ENCODE measurements around the gene CLEC2D.

CLEC2D gene

GRCh38 chr12:9636851-9637206 is 32.7 kb upstream of the CLEC2D start:
- TF ChIP-seq EGR1 (IDR thresholded peaks at IDR 0.05) (no peak), CEBPB (IDR thresholded peaks at IDR 0.05) (no peak), USF1 (IDR thresholded peaks at IDR 0.05) (no peak), FOXM1 (IDR thresholded peaks at IDR 0.05; ENCODE audit: borderline replicate concordance, low read depth) (no peak), TAF1 (IDR thresholded peaks at IDR 0.05; ENCODE audit: low read depth) (no peak), ZBTB7A (IDR thresholded peaks at IDR 0.05; ENCODE audit: low read depth) (no peak), TCF12 (IDR thresholded peaks at IDR 0.05; ENCODE audit: low read depth) (no peak), YY1 (IDR thresholded peaks at IDR 0.05; ENCODE audit: low read depth) (no peak), EP300 (IDR thresholded peaks at IDR 0.05; ENCODE audit: borderline replicate concordance) (no peak), TEAD4 (IDR thresholded peaks at IDR 0.05) (no peak), REST (IDR thresholded peaks at IDR 0.05; ENCODE audit: low read depth) (no peak), RAD21 (IDR thresholded peaks at IDR 0.05; ENCODE audit: low read depth) (no peak), CREB1 (IDR thresholded peaks at IDR 0.05; ENCODE audit: low read depth) (no peak), NFIC (IDR thresholded peaks at IDR 0.05) (no peak), MAX (IDR thresholded peaks at IDR 0.05) (no peak)

DNA sequence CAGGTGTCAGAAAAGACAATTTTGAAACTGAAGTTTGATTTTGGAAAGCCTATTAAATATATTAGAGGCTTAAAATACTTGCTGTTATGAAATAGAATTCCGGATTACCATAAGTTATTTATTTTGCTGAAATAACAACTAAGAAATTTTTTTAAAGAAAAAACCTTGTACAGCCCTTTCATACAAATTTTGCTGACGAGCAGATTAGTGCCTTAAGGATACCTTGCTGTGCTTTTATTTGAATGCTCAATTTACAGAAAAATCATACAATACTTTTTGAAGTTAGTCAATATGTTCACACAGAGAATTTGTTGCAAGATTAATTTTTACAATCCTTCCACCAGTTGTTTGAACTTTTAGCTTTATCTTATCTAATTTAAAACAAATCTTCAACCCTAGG is 29.5 kb upstream of the CLEC2D start:
- TF ChIP-seq REST (IDR thresholded peaks at IDR 0.05; ENCODE audit: low read depth), result no peak
- no peak for TF ChIP-seq ZBTB7A (IDR thresholded peaks at IDR 0.05; ENCODE audit: low read depth)
- no peak for TF ChIP-seq NFIC (IDR thresholded peaks at IDR 0.05)
- no peak for TF ChIP-seq EP300 (IDR thresholded peaks at IDR 0.05; ENCODE audit: borderline replicate concordance)
- no peak for TF ChIP-seq RAD21 (IDR thresholded peaks at IDR 0.05; ENCODE audit: low read depth)
- TF ChIP-seq TAF1 (IDR thresholded peaks at IDR 0.05; ENCODE audit: low read depth), result no peak
- no peak for TF ChIP-seq FOXM1 (IDR thresholded peaks at IDR 0.05; ENCODE audit: borderline replicate concordance, low read depth)
- no peak for TF ChIP-seq CEBPB (IDR thresholded peaks at IDR 0.05)
- TF ChIP-seq TCF12 (IDR thresholded peaks at IDR 0.05; ENCODE audit: low read depth), result no peak
- TF ChIP-seq USF1 (IDR thresholded peaks at IDR 0.05), result no peak
- no peak for TF ChIP-seq YY1 (IDR thresholded peaks at IDR 0.05; ENCODE audit: low read depth)
- no peak for TF ChIP-seq CREB1 (IDR thresholded peaks at IDR 0.05; ENCODE audit: low read depth)
- TF ChIP-seq MAX (IDR thresholded peaks at IDR 0.05), result no peak
- no peak for TF ChIP-seq TEAD4 (IDR thresholded peaks at IDR 0.05)
- no peak for TF ChIP-seq EGR1 (IDR thresholded peaks at IDR 0.05)

DNA sequence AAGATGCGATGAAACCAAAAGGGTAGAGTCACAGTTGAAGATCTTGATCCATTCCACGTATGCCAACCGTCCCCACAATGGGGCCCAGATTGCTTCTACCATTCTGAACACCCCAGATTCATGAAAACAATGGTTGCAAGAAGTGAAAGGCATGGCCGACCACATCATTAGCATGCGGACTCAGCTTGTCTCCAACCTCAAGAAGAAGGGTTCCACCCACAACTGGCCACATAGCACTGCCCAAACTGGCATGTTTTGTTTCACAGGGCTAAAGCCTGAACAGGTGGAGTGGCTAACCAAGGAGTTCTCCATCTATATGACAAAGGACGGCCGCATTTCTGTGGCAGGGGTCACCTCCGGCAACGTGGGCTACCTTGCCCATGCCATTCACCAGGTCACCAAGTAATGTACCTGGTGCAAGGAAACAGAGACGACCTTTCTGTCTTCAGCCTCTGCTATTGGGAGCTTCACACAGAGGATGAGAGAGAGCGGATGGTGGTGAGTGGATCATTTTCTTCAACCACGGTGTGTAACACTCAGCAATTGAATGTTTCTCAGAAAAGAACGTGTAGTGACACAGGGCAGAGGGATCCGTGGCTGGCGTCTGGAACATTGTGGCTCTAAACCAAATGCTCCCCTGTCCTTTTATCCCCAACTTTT is 26.8 kb upstream of the CLEC2D start:
- TF ChIP-seq TCF12 (IDR thresholded peaks at IDR 0.05; ENCODE audit: low read depth) (no peak), CREB1 (IDR thresholded peaks at IDR 0.05; ENCODE audit: low read depth) (no peak), FOXM1 (IDR thresholded peaks at IDR 0.05; ENCODE audit: borderline replicate concordance, low read depth) (no peak), EGR1 (IDR thresholded peaks at IDR 0.05) (no peak), NFIC (IDR thresholded peaks at IDR 0.05) (no peak), MAX (IDR thresholded peaks at IDR 0.05) (no peak), USF1 (IDR thresholded peaks at IDR 0.05) (no peak), YY1 (IDR thresholded peaks at IDR 0.05; ENCODE audit: low read depth) (no peak), CEBPB (IDR thresholded peaks at IDR 0.05) (no peak), RAD21 (IDR thresholded peaks at IDR 0.05; ENCODE audit: low read depth) (no peak), ZBTB7A (IDR thresholded peaks at IDR 0.05; ENCODE audit: low read depth) (no peak)

DNA sequence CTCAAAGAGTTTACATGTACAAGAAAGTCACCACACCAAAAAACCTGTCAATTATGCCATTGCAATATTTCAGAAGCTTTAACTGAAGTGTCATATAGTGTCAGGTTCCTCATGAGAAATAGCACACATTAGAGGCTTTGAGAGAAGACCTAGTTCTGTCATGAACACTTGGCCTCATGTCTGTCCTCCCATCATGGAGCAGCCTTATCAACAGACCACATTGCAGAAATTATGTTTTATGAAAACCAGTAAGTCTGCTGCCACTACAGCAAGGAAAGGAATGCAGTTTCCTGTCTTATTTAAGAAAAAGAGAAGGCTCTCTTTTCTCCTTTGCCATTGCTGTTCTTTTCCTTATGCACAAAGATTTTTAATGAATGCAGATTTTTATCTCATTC is 26.2 kb upstream of the CLEC2D start:
- TF ChIP-seq ZBTB7A (IDR thresholded peaks at IDR 0.05; ENCODE audit: low read depth) (no peak), YY1 (IDR thresholded peaks at IDR 0.05; ENCODE audit: low read depth) (no peak), NFIC (IDR thresholded peaks at IDR 0.05) (no peak), MAX (IDR thresholded peaks at IDR 0.05) (no peak), EGR1 (IDR thresholded peaks at IDR 0.05) (no peak), FOXM1 (IDR thresholded peaks at IDR 0.05; ENCODE audit: borderline replicate concordance, low read depth) (no peak), EP300 (IDR thresholded peaks at IDR 0.05; ENCODE audit: borderline replicate concordance) (no peak), RAD21 (IDR thresholded peaks at IDR 0.05; ENCODE audit: low read depth) (no peak), TCF12 (IDR thresholded peaks at IDR 0.05; ENCODE audit: low read depth) (no peak), CREB1 (IDR thresholded peaks at IDR 0.05; ENCODE audit: low read depth) (no peak), REST (IDR thresholded peaks at IDR 0.05; ENCODE audit: low read depth) (no peak), TAF1 (IDR thresholded peaks at IDR 0.05; ENCODE audit: low read depth) (no peak), CEBPB (IDR thresholded peaks at IDR 0.05) (no peak), USF1 (IDR thresholded peaks at IDR 0.05) (no peak), TEAD4 (IDR thresholded peaks at IDR 0.05) (no peak)
